NCI-H2107 (cell line): ENCODE results near the gene KRTAP21-3.
"Not testable (repeated sequence)": the region's sequence is repeated elsewhere in the genome, so short reads cannot be mapped to it uniquely, and the experiment has no call there.

Source experiments
- DNase-seq: peaks from one replicate; lab custom pipeline; 2025; lab: John Stamatoyannopoulos, UW

The KRTAP21-3 gene

GRCh38 chr21:30718239-30718909 lies at the start of gene KRTAP21-3:
Gene KRTAP21-3, minus strand, starts transcription at chr21:30718777. Its CDS starts 18 bp downstream, at chr21:30718759.
- no peak for DNase-seq

GRCh38 chr21:30760776-30761175 lies 42.2 kb upstream of the KRTAP21-3 start:
- DNase-seq = no peak

GRCh38 chr21:30758306-30758705 lies 39.7 kb upstream of the KRTAP21-3 start:
- no peak for DNase-seq

GRCh38 chr21:30755328-30755727 lies 36.8 kb upstream of the KRTAP21-3 start, which contains the start of gene KRTAP21-1:
Gene KRTAP21-1, minus strand, starts transcription at chr21:30755428. Its CDS starts 50 bp downstream, at chr21:30755378.
- DNase-seq = not testable (repeated sequence)

GRCh38 chr21:30747159-30747558 lies 28.6 kb upstream of the KRTAP21-3 start, which contains the start of gene KRTAP21-2:
Gene KRTAP21-2, minus strand, starts transcription at chr21:30747259. Its CDS starts 57 bp downstream, at chr21:30747202.
- no peak for DNase-seq

GRCh38 chr21:30740462-30740861 lies 21.9 kb upstream of the KRTAP21-3 start:
- no peak for DNase-seq

- no peak for DNase-seq
These were observed 14.4 kb upstream of the KRTAP21-3 start for GRCh38 chr21:30733026-30733425.

- no peak for DNase-seq
These were observed 8.1 kb upstream of the KRTAP21-3 start for GRCh38 chr21:30726726-30727125.

GRCh38 chr21:30719401-30719800 lies 824 bp upstream of the KRTAP21-3 start:
- no peak for DNase-seq

GRCh38 chr21:30717105-30717504 lies 1.5 kb downstream of the KRTAP21-3 start:
- no peak for DNase-seq

- no peak for DNase-seq
These were observed 3.6 kb downstream of the KRTAP21-3 start for GRCh38 chr21:30714946-30715345.

GRCh38 chr21:30714456-30714855 lies 4.1 kb downstream of the KRTAP21-3 start:
- DNase-seq = no peak

GRCh38 chr21:30713766-30714165 lies 4.8 kb downstream of the KRTAP21-3 start:
- DNase-seq = no peak

- no peak for DNase-seq
These were observed 8.1 kb downstream of the KRTAP21-3 start for GRCh38 chr21:30710499-30710898.

GRCh38 chr21:30707409-30707808 lies 11.2 kb downstream of the KRTAP21-3 start:
- DNase-seq = no peak

GRCh38 chr21:30695956-30696355 lies 22.6 kb downstream of the KRTAP21-3 start:
- no peak for DNase-seq

- no peak for DNase-seq
These were observed 28.8 kb downstream of the KRTAP21-3 start for GRCh38 chr21:30689822-30690221.

GRCh38 chr21:30684506-30684905 lies 34.1 kb downstream of the KRTAP21-3 start:
- no peak for DNase-seq

GRCh38 chr21:30680586-30680985 lies 38.0 kb downstream of the KRTAP21-3 start:
- no peak for DNase-seq

- DNase-seq = no peak
These were observed 41.8 kb downstream of the KRTAP21-3 start for GRCh38 chr21:30676737-30677136.

- DNase-seq = no peak
These were observed 44.3 kb downstream of the KRTAP21-3 start for GRCh38 chr21:30674312-30674711.

GRCh38 chr21:30672985-30673650 lies 45.5 kb downstream of the KRTAP21-3 start:
- no peak for DNase-seq

- no peak for DNase-seq
These were observed 49.8 kb downstream of the KRTAP21-3 start for GRCh38 chr21:30668776-30669175.
